HG02852 (cell line): ENCODE measurements around the gene TIA1.
"Not testable (repeated sequence)": the region's sequence is repeated elsewhere in the genome, so short reads cannot be mapped to it uniquely, and the experiment has no call there.

Experiments used
- ATAC-seq: cut with Tn5 transposase; IDR thresholded peaks from one replicate; pipeline ENCODE4 v1.9.1; 2021; ENCODE audit warnings: mild to moderate bottlenecking, moderate library complexity; ENCODE audit not compliant: unreplicated experiment

TIA1 gene

GRCh38 chr2:70223305-70223704 lies 25.1 kb downstream of the TIA1 start:
- not testable (repeated sequence) for ATAC-seq

GRCh38 chr2:70214953-70215549 lies 33.4 kb downstream of the TIA1 start:
- ATAC-seq, result no peak

- ATAC-seq, result no peak
These were observed 34.1 kb downstream of the TIA1 start for GRCh38 chr2:70214365-70214764.

GRCh38 chr2:70212298-70212932 lies 36.0 kb downstream of the TIA1 start:
- ATAC-seq, result no peak

GRCh38 chr2:70211595-70211994 lies 36.8 kb downstream of the TIA1 start:
- no peak for ATAC-seq

- ATAC-seq, result no peak
These were observed 44.0 kb downstream of the TIA1 start for GRCh38 chr2:70204452-70204851.

GRCh38 chr2:70203086-70203485 lies 45.3 kb downstream of the TIA1 start:
- no peak for ATAC-seq

- ATAC-seq, result no peak
These were observed 46.1 kb downstream of the TIA1 start for GRCh38 chr2:70202236-70202806.

- no peak for ATAC-seq
These were observed 46.6 kb downstream of the TIA1 start for GRCh38 chr2:70201831-70202230.

- no peak for ATAC-seq
These were observed 47.1 kb downstream of the TIA1 start for GRCh38 chr2:70201225-70201768.

GRCh38 chr2:70199320-70199864 lies 49.0 kb downstream of the TIA1 start:
- ATAC-seq, result no peak

- no peak for ATAC-seq
These were observed 55.9 kb downstream of the TIA1 start for GRCh38 chr2:70192516-70192915.

GRCh38 chr2:70191244-70191735 lies 57.1 kb downstream of the TIA1 start:
- ATAC-seq, result no peak

- ATAC-seq, result peak; percentile 82
These were observed 57.8 kb downstream of the TIA1 start, which contains the start of gene C2orf42 for GRCh38 chr2:70190418-70191243. C2orf42 (minus strand) TSS chr2:70191019; CDS start chr2:70181985, 9,034 bp downstream.

GRCh38 chr2:70188460-70188859 lies 60.0 kb downstream of the TIA1 start:
- no peak for ATAC-seq

- ATAC-seq, result not testable (repeated sequence)
These were observed 61.3 kb downstream of the TIA1 start for GRCh38 chr2:70187170-70187569.

- ATAC-seq, result no peak
These were observed 65.7 kb downstream of the TIA1 start for GRCh38 chr2:70182689-70183088.

- ATAC-seq, result peak; percentile 84
These were observed 67.0 kb downstream of the TIA1 start for GRCh38 chr2:70181363-70181956.

GRCh38 chr2:70173520-70173919 lies 74.9 kb downstream of the TIA1 start:
- no peak for ATAC-seq

GRCh38 chr2:70169654-70170245 lies 78.7 kb downstream of the TIA1 start:
- not testable (repeated sequence) for ATAC-seq
